Measurements from ENCODE around the gene TRPM2. TPM values are rescaled to one million over a fixed set of nuclear protein-coding genes. Genes with fewer than 3 reads are reported as not detected.
"Not testable (repeated sequence)": the region's sequence is repeated elsewhere in the genome, so short reads cannot be mapped to it uniquely, and the experiment has no call there.

Gene TRPM2
- polyA plus RNA-seq, 1 donor, result 1.5 TPM

GRCh38 chr21:44460441-44460755 is 107.0 kb downstream of the TRPM2 start:
- DNase-seq (ENCODE audit: low read depth), result no peak

- no peak for DNase-seq (ENCODE audit: low read depth)
Observed at GRCh38 chr21:44461005-44461404, 107.6 kb downstream of the TRPM2 start.

- DNase-seq (ENCODE audit: low read depth), result no peak
Observed at GRCh38 chr21:44461464-44462001, 108.1 kb downstream of the TRPM2 start.

GRCh38 chr21:44462086-44462833 is 108.8 kb downstream of the TRPM2 start:
- no peak for DNase-seq (ENCODE audit: low read depth)

- DNase-seq (ENCODE audit: low read depth), result no peak
Observed at GRCh38 chr21:44462834-44463200, 109.4 kb downstream of the TRPM2 start.

GRCh38 chr21:44463724-44464123 is 110.3 kb downstream of the TRPM2 start:
- no peak for DNase-seq (ENCODE audit: low read depth)

- no peak for DNase-seq (ENCODE audit: low read depth)
Observed at GRCh38 chr21:44464351-44464750, 110.9 kb downstream of the TRPM2 start.

- no peak for DNase-seq (ENCODE audit: low read depth)
Observed at GRCh38 chr21:44466351-44466954, 113.0 kb downstream of the TRPM2 start.

GRCh38 chr21:44466996-44467858 is 113.8 kb downstream of the TRPM2 start:
- DNase-seq (ENCODE audit: low read depth), result no peak

GRCh38 chr21:44467859-44468195 is 114.4 kb downstream of the TRPM2 start:
- DNase-seq (ENCODE audit: low read depth), result no peak

- DNase-seq (ENCODE audit: low read depth), result no peak
Observed at GRCh38 chr21:44471341-44471740, 117.9 kb downstream of the TRPM2 start.

GRCh38 chr21:44471996-44472395 is 118.6 kb downstream of the TRPM2 start:
- DNase-seq (ENCODE audit: low read depth), result no peak

GRCh38 chr21:44473915-44474555 is 120.6 kb downstream of the TRPM2 start:
- no peak for DNase-seq (ENCODE audit: low read depth)

- DNase-seq (ENCODE audit: low read depth), result no peak
Observed at GRCh38 chr21:44475266-44475845, 121.9 kb downstream of the TRPM2 start.

- DNase-seq (ENCODE audit: low read depth), result no peak
Observed at GRCh38 chr21:44477131-44477530, 123.7 kb downstream of the TRPM2 start.

- DNase-seq (ENCODE audit: low read depth), result no peak
Observed at GRCh38 chr21:44477712-44478111, 124.3 kb downstream of the TRPM2 start.

- DNase-seq (ENCODE audit: low read depth), result no peak
Observed at GRCh38 chr21:44478124-44478800, 124.8 kb downstream of the TRPM2 start.

- DNase-seq (ENCODE audit: low read depth), result no peak
Observed at GRCh38 chr21:44478801-44479167, 125.4 kb downstream of the TRPM2 start.

- DNase-seq (ENCODE audit: low read depth), result not testable (repeated sequence)
Observed at GRCh38 chr21:44479556-44480199, 126.3 kb downstream of the TRPM2 start.

- DNase-seq (ENCODE audit: low read depth), result no peak
Observed at GRCh38 chr21:44480200-44481053, 127.0 kb downstream of the TRPM2 start.
